IMR-90 (cell line): Measurements from ENCODE around the gene SLIT3. TPM values are rescaled to one million over a fixed set of nuclear protein-coding genes. Genes with fewer than 3 reads are reported as not detected.

Experiments
- ATAC-seq: fragments of 200-7000 bp; cut with Tn5 transposase; 2 replicates; pipeline ENCODE4 v1.9.1; 2020; ENCODE audit warnings: low read depth, mild to moderate bottlenecking, moderate library complexity
- BruUV-seq: library from RNA; stranded (reverse); fragments of 400-500 nt; replicated peaks from 2 replicates; lab custom pipeline; 2021; lab: Mats Ljungman, UMichigan
- CTCF ChIA-PET: fragments of 300-600 bp; formaldehyde crosslinking; extraction: SDS; loops from one replicate; lab custom pipeline; 2021; ENCODE audit warnings: antibody characterized with exemption; lab: Yijun Ruan, JAX
- POLR2A ChIA-PET: fragments of 300-600 bp; sonication (Branson Sonifier 250); formaldehyde crosslinking; loops from one replicate; lab custom pipeline; 2022; ENCODE audit warnings: antibody characterized with exemption; ENCODE audit not compliant: unreplicated experiment; lab: Charles Lee
- DNase-seq: peaks from one replicate; pipeline ENCODE4 v3.0.0; 2013
- H2AFZ ChIP-seq: replicated peaks from 2 replicates; pipeline ENCODE3; 2013; ENCODE audit warnings: low read length, mild to moderate bottlenecking; ENCODE audit not compliant: poor library complexity
- H2AK5ac ChIP-seq: 2 replicates; pipeline ENCODE4 v1.6.1; 2013; ENCODE audit warnings: low read depth, low read length, inconsistent platforms
- H2AK9ac ChIP-seq: replicated peaks from 2 replicates; pipeline ENCODE3; 2013; ENCODE audit warnings: mild to moderate bottlenecking, low read depth, low read length, moderate library complexity; ENCODE audit not compliant: poor library complexity
- H2BK120ac ChIP-seq: 2 replicates; pipeline ENCODE4 v1.6.1; 2013; ENCODE audit warnings: low read depth, low read length, inconsistent platforms
- H2BK15ac ChIP-seq: 3 replicates; pipeline ENCODE4 v1.6.1; 2013; ENCODE audit warnings: low read depth, low read length, inconsistent platforms
- H2BK20ac ChIP-seq: 2 replicates; pipeline ENCODE4 v1.6.1; 2013; ENCODE audit warnings: low read depth, mild to moderate bottlenecking, inconsistent platforms, low read length, moderate library complexity
- H2BK5ac ChIP-seq: 2 replicates; pipeline ENCODE4 v1.6.1; 2013; ENCODE audit warnings: mild to moderate bottlenecking, low read depth, low read length, inconsistent platforms; ENCODE audit not compliant: poor library complexity, severe bottlenecking
- H3K14ac ChIP-seq: replicated peaks from 2 replicates; pipeline ENCODE4 v1.6.1; 2013; ENCODE audit warnings: low read depth, low read length, inconsistent platforms
- H3K18ac ChIP-seq: 2 replicates; pipeline ENCODE4 v1.6.1; 2013; ENCODE audit warnings: low read depth, low read length, control low read depth
- H3K23ac ChIP-seq: 2 replicates; pipeline ENCODE4 v1.6.1; 2013; ENCODE audit warnings: low read depth, low read length, inconsistent platforms
- H3K27ac ChIP-seq: 2 replicates; pipeline ENCODE4 v1.5.1; 2013; ENCODE audit warnings: mild to moderate bottlenecking, control low read depth, low read length; ENCODE audit not compliant: insufficient read depth
- H3K27me3 ChIP-seq: 2 replicates; pipeline ENCODE4 v1.6.1; 2013; ENCODE audit warnings: low read length; ENCODE audit not compliant: control insufficient read depth, insufficient read depth
- H3K36me3 ChIP-seq: 2 replicates; pipeline ENCODE4 v1.6.1; 2013; ENCODE audit warnings: low read length, mixed read lengths; ENCODE audit not compliant: control insufficient read depth, insufficient read depth
- H3K4ac ChIP-seq: 2 replicates; pipeline ENCODE4 v1.6.1; 2013; ENCODE audit warnings: low read depth, low read length, inconsistent platforms
- H3K4me1 ChIP-seq: 2 replicates; pipeline ENCODE4 v1.6.1; 2013; ENCODE audit warnings: low read length, mixed read lengths; ENCODE audit not compliant: control insufficient read depth, insufficient read depth
- H3K4me2 ChIP-seq: 2 replicates; pipeline ENCODE4 v1.6.1; 2013; ENCODE audit warnings: low read depth, mild to moderate bottlenecking, control low read depth, low read length, moderate library complexity
- H3K4me3 ChIP-seq: 2 replicates; pipeline ENCODE4 v1.5.1; 2013; ENCODE audit warnings: low read depth, mild to moderate bottlenecking, control low read depth, low read length, moderate library complexity; ENCODE audit not compliant: insufficient read depth
- H3K56ac ChIP-seq: 2 replicates; pipeline ENCODE4 v1.6.1; 2013; ENCODE audit warnings: low read length, inconsistent platforms; ENCODE audit not compliant: insufficient read depth; ENCODE audit errors: extremely low read depth
- H3K79me1 ChIP-seq, 2 experiments: 2 replicates each; pipeline ENCODE4 v1.6.1; 2013; ENCODE audit warnings: low read length in 2 of 2, inconsistent platforms in 1 of 2, low read depth in 1 of 2
- H3K9ac ChIP-seq: 2 replicates; pipeline ENCODE4 v1.6.1; 2013; ENCODE audit warnings: low read depth, low read length, control low read depth
- H3K9me1 ChIP-seq: 2 replicates; pipeline ENCODE4 v1.6.1; 2013; ENCODE audit warnings: low read length, inconsistent platforms; ENCODE audit not compliant: insufficient read depth
- H3K9me3 ChIP-seq: 2 replicates; pipeline ENCODE4 v1.6.1; 2013; ENCODE audit warnings: low read length; ENCODE audit not compliant: control insufficient read depth, insufficient read depth
- H4K20me1 ChIP-seq: 2 replicates; pipeline ENCODE4 v1.6.1; 2013; ENCODE audit warnings: low read length, inconsistent platforms; ENCODE audit not compliant: insufficient read depth
- H4K5ac ChIP-seq: 2 replicates; pipeline ENCODE4 v1.6.1; 2013; ENCODE audit warnings: mild to moderate bottlenecking, low read depth, low read length, control low read depth
- H4K8ac ChIP-seq, 2 experiments: 2 replicates each; pipeline ENCODE4 v1.6.1; 2013; ENCODE audit warnings: low read depth in 2 of 2, low read length in 2 of 2, control low read depth in 1 of 2, inconsistent platforms in 1 of 2
- H4K91ac ChIP-seq: 2 replicates; pipeline ENCODE4 v1.6.1; 2013; ENCODE audit warnings: low read depth, low read length, inconsistent platforms; ENCODE audit not compliant: insufficient read depth
- BHLHE40 ChIP-seq: fragments of 150-350 bp; IDR thresholded peaks from 2 replicates; pipeline ENCODE4 v1.6.1; 2016; ENCODE audit warnings: mild to moderate bottlenecking, low read depth, low read length
- CEBPB ChIP-seq: IDR thresholded peaks from 2 replicates; pipeline ENCODE4 v1.6.1; 2012; ENCODE audit warnings: low read depth, low read length, improper control_type of control experiment
- FOS ChIP-seq: fragments of 150-350 bp; IDR thresholded peaks from 2 replicates; pipeline ENCODE4 v1.6.1; 2016; ENCODE audit warnings: low read depth, low read length
- MAFK ChIP-seq: IDR thresholded peaks from 2 replicates; pipeline ENCODE4 v1.6.1; 2012; ENCODE audit warnings: low read depth, low read length, improper control_type of control experiment
- NFE2L2 ChIP-seq: fragments of 150-350 bp; IDR thresholded peaks from 2 replicates; pipeline ENCODE4 v1.6.1; 2016; ENCODE audit warnings: low read depth, mild to moderate bottlenecking, low read length
- RAD21 ChIP-seq: IDR thresholded peaks from 2 replicates; pipeline ENCODE4 v1.6.1; 2012; ENCODE audit warnings: low read length, improper control_type of control experiment
- RCOR1 ChIP-seq: IDR thresholded peaks from 2 replicates; pipeline ENCODE4 v1.6.1; 2012; ENCODE audit warnings: mild to moderate bottlenecking, low read length, improper control_type of control experiment; ENCODE audit not compliant: insufficient replicate concordance
- WGBS, 2 experiments: methylation state at CpG; one replicate each; pipeline versions ENCODE4 v1.1.5 to v1.1.7; 2013; ENCODE audit warnings: missing lambda C conversion rate in 2 of 2; ENCODE audit not compliant: insufficient read length in 1 of 2; ENCODE audit errors: extremely low coverage in 2 of 2; 5-methylcytosine and 5-hydroxymethylcytosine counted together
- dilution Hi-C: fragments of 300-500 bp; cut with HindIII; formaldehyde crosslinking; loops from one replicate; pipeline ENCODE4 v1.14.3; 2018; ENCODE audit warnings: low sequenced_read_pairs; ENCODE audit not compliant: unreplicated experiment
- in situ Hi-C: fragments of 300-500 bp; cut with MboI; formaldehyde crosslinking; loops from 3 replicates; pipeline ENCODE4 v1.14.3; 2019; ENCODE audit warnings: low sequenced_read_pairs, inconsistent platforms, mixed read lengths
- intact Hi-C: fragments of 100-400 bp; cut with micrococcal nuclease; formaldehyde crosslinking; loops from 2 replicates; pipeline ENCODE4 v1.10.0; 2022
- polyA plus RNA-seq, 3 experiments: library from polyadenylated mRNA; depleted of rRNA; stranded (reverse); fragments of >200 nt; gene quantifications; 2 replicates each; pipeline ENCODE4 v1.2.3, GENCODE V29; 2012; ENCODE audit warnings: low replicate concordance in 1 of 3
- total RNA-seq: library from RNA; depleted of rRNA; stranded (reverse); fragments of >200 nt; gene quantifications from 2 replicates; pipeline ENCODE4 v1.2.3, GENCODE V29; 2012
- TF ChIP-seq, protein P1 (sequence below): conservative IDR thresholded peaks from 2 replicates; pipeline ENCODE4 v1.5.1; 2012; ENCODE audit warnings: mild to moderate bottlenecking, low read depth, low read length, improper control_type of control experiment
- TF ChIP-seq, protein P2 (sequence below): fragments of 150-350 bp; IDR thresholded peaks from 2 replicates; pipeline ENCODE4 v1.6.1; 2017; ENCODE audit warnings: mild to moderate bottlenecking, antibody characterized with exemption, low read length, low read depth

SLIT3 gene
- total and polyA plus RNA-seq, 2 of the 4 experiments (the other 2 are of a cell fraction): 0.18 to 0.50 TPM

- Histone ChIP-seq H3K4ac (no peak overlapping the region), H3K14ac (no peak overlapping the region), H3K36me3 (no peaks in the 10 kb centered on the region), H2AK5ac (no peak overlapping the region), H4K8ac (no peak overlapping the region), H3K4me3 (no peak overlapping the region), H3K18ac (no peak overlapping the region), H3K4me1 (no peaks in the 10 kb centered on the region), H3K27ac (no peak overlapping the region), H3K9ac (no peak overlapping the region), H3K23ac (no peak overlapping the region), H3K9me1 (no peaks in the 10 kb centered on the region), H2BK20ac (no peak overlapping the region), H4K5ac (no peak overlapping the region), H2BK15ac (no peak overlapping the region), H4K20me1 (no peaks in the 10 kb centered on the region), H2BK5ac (no peak overlapping the region), H4K91ac (no peak overlapping the region), H2AK9ac (no peak overlapping the region), H3K56ac (no peak overlapping the region), H3K79me1 (no peaks in the 10 kb centered on the region), H2BK120ac (no peak overlapping the region), H3K9me3 (peaks cover 10% of the 10 kb centered on the region), H3K4me2 (no peak overlapping the region), H2AFZ (no peak overlapping the region), H3K27me3 (no peaks in the 10 kb centered on the region)
- POLR2A ChIA-PET: no interaction called here
- intact Hi-C loops (no loop called here), in situ Hi-C loops (no loop called here), dilution Hi-C loops (no loop called here)
- no peak for TF ChIP-seq FOS
- no peak for TF ChIP-seq NFE2L2
- TF ChIP-seq, protein P1, sequence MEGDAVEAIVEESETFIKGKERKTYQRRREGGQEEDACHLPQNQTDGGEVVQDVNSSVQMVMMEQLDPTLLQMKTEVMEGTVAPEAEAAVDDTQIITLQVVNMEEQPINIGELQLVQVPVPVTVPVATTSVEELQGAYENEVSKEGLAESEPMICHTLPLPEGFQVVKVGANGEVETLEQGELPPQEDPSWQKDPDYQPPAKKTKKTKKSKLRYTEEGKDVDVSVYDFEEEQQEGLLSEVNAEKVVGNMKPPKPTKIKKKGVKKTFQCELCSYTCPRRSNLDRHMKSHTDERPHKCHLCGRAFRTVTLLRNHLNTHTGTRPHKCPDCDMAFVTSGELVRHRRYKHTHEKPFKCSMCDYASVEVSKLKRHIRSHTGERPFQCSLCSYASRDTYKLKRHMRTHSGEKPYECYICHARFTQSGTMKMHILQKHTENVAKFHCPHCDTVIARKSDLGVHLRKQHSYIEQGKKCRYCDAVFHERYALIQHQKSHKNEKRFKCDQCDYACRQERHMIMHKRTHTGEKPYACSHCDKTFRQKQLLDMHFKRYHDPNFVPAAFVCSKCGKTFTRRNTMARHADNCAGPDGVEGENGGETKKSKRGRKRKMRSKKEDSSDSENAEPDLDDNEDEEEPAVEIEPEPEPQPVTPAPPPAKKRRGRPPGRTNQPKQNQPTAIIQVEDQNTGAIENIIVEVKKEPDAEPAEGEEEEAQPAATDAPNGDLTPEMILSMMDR: no peak
- TF ChIP-seq CEBPB: no peak
- TF ChIP-seq RCOR1: no peak
- no peak for TF ChIP-seq RAD21
- no peak for TF ChIP-seq BHLHE40
- TF ChIP-seq, protein P2, sequence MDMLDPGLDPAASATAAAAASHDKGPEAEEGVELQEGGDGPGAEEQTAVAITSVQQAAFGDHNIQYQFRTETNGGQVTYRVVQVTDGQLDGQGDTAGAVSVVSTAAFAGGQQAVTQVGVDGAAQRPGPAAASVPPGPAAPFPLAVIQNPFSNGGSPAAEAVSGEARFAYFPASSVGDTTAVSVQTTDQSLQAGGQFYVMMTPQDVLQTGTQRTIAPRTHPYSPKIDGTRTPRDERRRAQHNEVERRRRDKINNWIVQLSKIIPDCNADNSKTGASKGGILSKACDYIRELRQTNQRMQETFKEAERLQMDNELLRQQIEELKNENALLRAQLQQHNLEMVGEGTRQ: no peak
- no peak for TF ChIP-seq MAFK
- no peak for DNase-seq
- no CpG with 5 or more reads among the region's 2 CpGs for WGBS, 2 experiments
- CTCF ChIA-PET: no interaction called here
- no peak for ATAC-seq
- no TSS peak for BruUV-seq
Observed at GRCh38 chr5:169218176-169218575, 82.8 kb downstream of the SLIT3 start.
